Neural progenitor cell (in vitro differentiated cells): ENCODE results near the gene DDB1.

Experiments
- EZH2 ChIP-seq: fragments of 200-600 bp; sonication (generic); IDR thresholded peaks from 2 replicates; pipeline ENCODE4 v1.6.1; 2017; ENCODE audit warnings: antibody characterized with exemption, mild to moderate bottlenecking, moderate library complexity
- TF ChIP-seq, protein P1 (sequence below): fragments of 200-600 bp; sonication (generic); IDR thresholded peaks from 2 replicates; pipeline ENCODE4 v1.5.1; 2017; ENCODE audit warnings: antibody characterized with exemption, mild to moderate bottlenecking

DNA sequence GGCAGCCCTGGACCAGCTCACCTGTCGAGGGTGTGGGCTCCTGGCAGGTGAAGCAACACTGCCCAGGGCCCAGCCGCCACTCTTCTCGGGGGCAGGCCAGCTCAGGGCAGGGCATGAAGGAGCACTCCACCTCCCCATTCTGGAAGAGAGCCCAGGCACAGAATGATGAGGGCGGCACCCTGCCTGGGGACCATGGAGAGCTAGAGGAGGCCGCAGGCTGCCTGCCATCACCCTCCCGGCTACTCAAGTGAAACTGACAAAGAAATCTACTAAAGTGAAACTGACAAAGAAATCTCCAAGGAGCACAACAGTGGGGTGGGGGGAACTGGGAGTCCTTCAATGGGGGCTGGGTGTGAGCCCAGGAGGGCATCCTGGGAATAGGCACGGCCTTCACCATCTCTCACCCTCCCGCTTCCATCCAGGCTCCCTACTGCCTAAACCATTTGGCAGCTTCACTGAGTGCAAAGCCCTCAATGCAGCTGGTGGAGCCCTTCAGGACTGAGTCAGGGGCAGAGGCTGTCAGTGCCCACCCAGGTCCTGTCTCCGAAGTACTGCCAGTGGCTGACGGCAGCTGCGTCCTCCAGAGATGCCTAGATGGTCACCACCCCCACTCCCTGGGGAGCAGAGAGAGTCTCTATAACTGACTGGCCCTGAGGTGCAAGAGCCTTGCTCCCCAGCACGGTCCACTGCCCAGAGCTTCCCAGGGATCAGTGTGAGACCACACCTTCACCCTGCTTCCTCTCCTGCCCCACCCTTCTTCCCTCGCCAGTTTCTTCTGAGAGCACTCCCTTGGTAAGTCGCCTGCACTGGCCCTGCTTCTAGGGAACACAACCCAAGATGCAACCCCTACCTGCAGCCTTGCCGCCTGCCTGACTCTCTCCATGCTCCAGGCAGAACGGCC lies 59.5 kb downstream of the DDB1 start:
- TF ChIP-seq, protein P1, sequence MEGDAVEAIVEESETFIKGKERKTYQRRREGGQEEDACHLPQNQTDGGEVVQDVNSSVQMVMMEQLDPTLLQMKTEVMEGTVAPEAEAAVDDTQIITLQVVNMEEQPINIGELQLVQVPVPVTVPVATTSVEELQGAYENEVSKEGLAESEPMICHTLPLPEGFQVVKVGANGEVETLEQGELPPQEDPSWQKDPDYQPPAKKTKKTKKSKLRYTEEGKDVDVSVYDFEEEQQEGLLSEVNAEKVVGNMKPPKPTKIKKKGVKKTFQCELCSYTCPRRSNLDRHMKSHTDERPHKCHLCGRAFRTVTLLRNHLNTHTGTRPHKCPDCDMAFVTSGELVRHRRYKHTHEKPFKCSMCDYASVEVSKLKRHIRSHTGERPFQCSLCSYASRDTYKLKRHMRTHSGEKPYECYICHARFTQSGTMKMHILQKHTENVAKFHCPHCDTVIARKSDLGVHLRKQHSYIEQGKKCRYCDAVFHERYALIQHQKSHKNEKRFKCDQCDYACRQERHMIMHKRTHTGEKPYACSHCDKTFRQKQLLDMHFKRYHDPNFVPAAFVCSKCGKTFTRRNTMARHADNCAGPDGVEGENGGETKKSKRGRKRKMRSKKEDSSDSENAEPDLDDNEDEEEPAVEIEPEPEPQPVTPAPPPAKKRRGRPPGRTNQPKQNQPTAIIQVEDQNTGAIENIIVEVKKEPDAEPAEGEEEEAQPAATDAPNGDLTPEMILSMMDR = no peak
- TF ChIP-seq EZH2 = no peak
